Activated CD8-positive, alpha-beta memory T cell treated with anti-CD3 and anti-CD28 coated beads, Interleukin-2, amount 10 ng/mL, durations not matched to agents 7 days and 5 days (primary cell): Measurements from ENCODE around the gene LRRC8D. TPM values are rescaled to one million over a fixed set of nuclear protein-coding genes. Genes with fewer than 3 reads are reported as not detected.
"Not testable (repeated sequence)": the region's sequence is repeated elsewhere in the genome, so short reads cannot be mapped to it uniquely, and the experiment has no call there.

Experiments
- ATAC-seq: fragments of 150-1000 bp; cut with Tn5 transposase; one replicate; pipeline ENCODE4 v1.10.0; 2021; ENCODE audit warnings: moderate library complexity
- CTCF ChIA-PET: fragments of 350-600 bp; sonication (Branson Sonifier 250); formaldehyde crosslinking; loops from one replicate; lab custom pipeline; 2021; ENCODE audit warnings: antibody characterized with exemption; lab: Charles Lee
- DNase-seq: peaks from one replicate; pipeline ENCODE4 v3.0.0-alpha.2; 2020
- H3K27ac Mint-ChIP-seq: one replicate; pipeline ENCODE4 v1.8.0; 2021; ENCODE audit warnings: mild to moderate bottlenecking, mixed read lengths
- H3K27me3 Mint-ChIP-seq: one replicate; pipeline ENCODE4 v1.8.0; 2021; ENCODE audit warnings: mixed read lengths
- H3K36me3 Mint-ChIP-seq: one replicate; pipeline ENCODE4 v1.8.0; 2021; ENCODE audit warnings: mild to moderate bottlenecking, mixed read lengths
- H3K4me1 Mint-ChIP-seq: one replicate; pipeline ENCODE4 v1.8.0; 2021; ENCODE audit warnings: mixed read lengths
- H3K4me3 Mint-ChIP-seq: one replicate; pipeline ENCODE4 v1.8.0; 2021; ENCODE audit warnings: mild to moderate bottlenecking, moderate library complexity, mixed read lengths
- H3K9me3 Mint-ChIP-seq: one replicate; pipeline ENCODE4 v1.8.0; 2022; ENCODE audit warnings: low read depth, mixed read lengths
- total RNA-seq, 2 experiments: library from RNA; stranded (reverse); gene quantifications; one replicate each; pipeline ENCODE4 v1.2.3, GENCODE V29; 2021

Gene LRRC8D
- total RNA-seq, 2 experiments from 2014 or later, result 19.2 to 27.7 TPM

DNA sequence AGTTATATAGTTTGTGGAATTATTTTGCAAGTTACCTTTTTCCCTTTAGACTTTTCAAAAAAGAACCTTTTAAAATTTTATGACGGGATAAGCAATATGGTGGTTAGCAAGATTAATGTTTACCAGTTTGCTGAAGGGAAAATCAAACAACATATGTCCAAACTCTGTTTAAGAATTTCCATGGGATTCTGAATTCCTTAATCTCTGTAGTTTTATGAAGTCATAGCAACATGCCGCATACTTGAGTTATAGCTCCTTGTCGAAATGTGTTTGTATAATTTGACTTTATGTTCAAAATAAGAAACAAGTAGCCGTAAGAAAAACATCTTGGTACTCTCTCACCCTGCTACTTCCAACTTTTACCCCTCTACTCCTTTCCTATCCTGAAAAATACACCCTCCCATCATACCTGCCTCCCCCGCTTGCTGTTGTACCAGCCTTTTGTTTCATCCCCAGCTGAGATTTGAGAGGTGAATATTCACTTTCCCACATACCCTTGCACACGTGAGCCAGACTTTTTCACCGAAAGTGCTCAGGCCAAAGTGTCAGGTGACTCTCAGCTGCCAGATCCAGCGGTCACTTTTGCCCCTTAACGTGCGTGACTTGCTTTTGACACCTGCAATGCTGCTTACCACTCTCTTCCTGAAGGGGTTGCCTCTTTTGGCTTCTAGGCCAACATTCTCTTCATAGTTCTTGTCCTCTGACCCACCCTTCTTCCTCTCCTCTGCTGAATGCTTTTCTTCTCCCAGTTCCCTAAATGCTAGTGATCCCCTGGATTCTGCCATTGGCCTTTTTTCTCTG, 90.6 kb downstream of the LRRC8D start:
- Mint-ChIP-seq H3K27me3 (no peaks in the 10 kb centered on the region), H3K4me1 (peaks cover 31% of the 10 kb centered on the region), H3K36me3 (peaks cover 15% of the 10 kb centered on the region), H3K9me3 (no peaks in the 10 kb centered on the region), H3K4me3 (no peak overlapping the region), H3K27ac (no peak overlapping the region)
- ATAC-seq (no peak), DNase-seq (no peak)
- CTCF ChIA-PET, result no interaction called here

DNA sequence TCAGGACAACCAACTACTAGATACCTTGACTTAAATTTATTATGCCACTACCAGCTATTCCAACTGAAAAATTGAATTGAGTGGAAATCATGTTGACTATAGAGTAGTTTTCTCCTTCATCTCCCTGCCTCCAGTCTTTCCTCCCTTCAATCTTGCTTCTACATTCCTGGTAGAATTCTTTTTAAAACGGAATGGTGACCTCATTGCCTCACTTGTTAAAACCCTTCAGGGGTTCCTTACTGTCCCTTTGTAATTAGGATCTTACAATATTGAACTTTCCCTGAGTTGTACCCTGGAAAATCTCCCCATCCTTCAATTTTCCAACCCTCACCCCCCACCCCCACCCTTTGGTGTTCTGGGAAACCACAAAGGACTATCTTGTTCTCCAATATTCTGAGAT, 91.2 kb downstream of the LRRC8D start:
- DNase-seq (no peak), ATAC-seq (no peak)
- H3K4me3 Mint-ChIP-seq, result no peak overlapping the region
- no peaks in the 10 kb centered on the region for H3K27me3 Mint-ChIP-seq
- H3K9me3 Mint-ChIP-seq, result no peaks in the 10 kb centered on the region
- peaks cover 25% of the 10 kb centered on the region for H3K4me1 Mint-ChIP-seq
- no peak overlapping the region for H3K27ac Mint-ChIP-seq
- H3K36me3 Mint-ChIP-seq, result peaks cover 13% of the 10 kb centered on the region
- CTCF ChIA-PET, result no interaction called here

DNA sequence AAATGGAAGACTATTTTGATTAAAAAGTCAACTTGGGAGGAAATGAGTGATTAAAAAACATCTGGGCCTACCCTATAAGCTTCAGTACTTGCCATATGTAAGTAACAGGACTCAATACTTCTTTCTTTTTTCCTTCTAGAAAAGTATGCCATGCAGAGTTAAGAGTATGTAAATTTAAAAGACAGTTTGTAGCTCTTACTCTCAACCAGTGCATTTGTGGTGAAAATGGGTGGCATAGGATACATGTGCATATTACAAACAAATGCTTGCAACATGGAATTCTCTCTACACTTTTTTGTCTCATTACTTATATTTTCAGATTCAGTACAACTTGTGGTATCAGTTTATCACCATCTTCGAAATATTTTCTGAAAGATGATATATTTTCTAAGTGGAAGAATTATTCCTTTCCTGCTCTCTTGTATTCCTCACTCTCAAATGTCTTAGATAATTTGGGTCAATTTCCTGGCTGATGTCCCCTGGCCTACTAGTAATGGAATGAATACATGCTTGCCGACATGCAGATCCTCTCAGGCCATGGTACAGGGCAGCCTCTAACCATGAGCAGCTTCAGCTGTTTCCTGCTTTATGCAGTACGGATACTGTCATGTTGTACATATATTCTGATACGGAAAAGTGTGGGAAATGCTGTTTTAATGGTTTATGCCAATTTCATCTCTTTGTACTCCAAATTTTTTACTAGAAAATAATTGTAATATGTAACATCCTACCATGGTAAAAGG, 92.7 kb downstream of the LRRC8D start:
- no peak for ATAC-seq
- peaks cover 11% of the 10 kb centered on the region for H3K4me1 Mint-ChIP-seq

DNA sequence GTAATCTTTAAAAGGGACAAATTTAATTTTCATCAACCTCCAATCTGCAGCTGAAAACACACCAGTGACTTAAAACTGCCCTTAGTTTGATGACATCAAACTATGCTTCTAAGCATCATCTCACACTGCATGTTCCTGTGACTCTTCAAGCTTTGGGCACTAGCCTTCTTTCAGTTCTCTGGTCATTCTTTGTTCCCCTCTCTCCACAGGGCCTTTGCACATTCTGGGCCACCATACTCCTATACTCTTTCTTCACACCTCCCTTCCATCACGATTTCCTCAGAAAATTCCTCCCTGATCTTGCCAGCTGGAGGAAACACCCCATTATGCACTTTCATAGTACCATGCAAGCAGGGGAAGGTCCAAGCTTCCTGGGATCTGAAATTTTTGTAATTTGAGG, 96.5 kb downstream of the LRRC8D start:
- peaks cover 8% of the 10 kb centered on the region for H3K36me3 Mint-ChIP-seq
- no peaks in the 10 kb centered on the region for H3K27me3 Mint-ChIP-seq
- no peak for ATAC-seq
- DNase-seq, result no peak
- no peak overlapping the region for H3K27ac Mint-ChIP-seq
- H3K9me3 Mint-ChIP-seq, result no peaks in the 10 kb centered on the region
- CTCF ChIA-PET, result interaction anchor here (1.7 kb wide), 1 partner anchor 11 kb away, joined by 4 read pairs; no protein-coding TSS in a partner anchor
- H3K4me3 Mint-ChIP-seq, result no peak overlapping the region
- peaks cover 7% of the 10 kb centered on the region for H3K4me1 Mint-ChIP-seq

More for the DNA sequence above, 92.7 kb downstream of the LRRC8D start:
- Mint-ChIP-seq H3K27ac (no peak overlapping the region), H3K9me3 (no peaks in the 10 kb centered on the region), H3K36me3 (peaks cover 7% of the 10 kb centered on the region), H3K4me3 (no peak overlapping the region), H3K27me3 (no peaks in the 10 kb centered on the region)
- DNase-seq, result no peak
- CTCF ChIA-PET, result interaction anchor here (0.9 kb wide), 1 partner anchor 70 kb away, joined by 3 read pairs; no protein-coding TSS in a partner anchor

DNA sequence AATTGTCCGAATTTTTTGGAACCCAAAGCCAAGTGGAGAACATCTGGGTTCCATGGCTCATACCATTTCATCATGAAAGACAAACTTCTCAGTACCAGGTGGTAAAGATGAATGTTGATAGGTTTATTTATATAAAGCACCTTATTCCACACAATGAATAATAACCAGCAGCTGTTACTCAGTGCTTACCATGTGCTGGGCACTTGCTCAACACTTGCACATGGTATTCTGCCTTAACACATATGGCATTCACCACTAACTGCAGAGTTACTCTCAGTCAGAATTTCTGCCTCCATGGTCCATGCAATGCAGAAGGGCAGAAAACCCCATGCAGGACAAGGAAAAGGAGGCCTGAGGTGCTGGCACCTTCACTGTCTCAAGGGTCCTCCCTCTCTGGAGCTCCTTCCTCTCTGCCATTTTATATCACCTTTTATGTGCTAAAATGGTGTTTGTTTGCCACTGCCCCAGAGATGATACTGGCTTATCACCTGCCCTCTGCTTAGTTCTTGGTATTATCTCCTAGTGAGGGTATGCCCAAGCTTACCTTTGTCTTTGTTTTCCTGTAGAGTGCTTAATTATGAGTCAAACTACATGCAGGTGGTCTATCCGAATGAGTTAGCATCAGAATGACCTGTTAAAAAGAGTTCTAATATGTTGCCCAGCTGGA, 97.4 kb downstream of the LRRC8D start:
- H3K4me3 Mint-ChIP-seq, result no peak overlapping the region
- no peak overlapping the region for H3K27ac Mint-ChIP-seq
- no peak for DNase-seq
- peaks cover 3% of the 10 kb centered on the region for H3K4me1 Mint-ChIP-seq
- no peaks in the 10 kb centered on the region for H3K9me3 Mint-ChIP-seq
- H3K36me3 Mint-ChIP-seq, result peaks cover 10% of the 10 kb centered on the region
- CTCF ChIA-PET, result interaction anchor here (1.7 kb wide), 1 partner anchor 114 kb away, joined by 4 read pairs; no protein-coding TSS in a partner anchor
- no peak for ATAC-seq
- no peaks in the 10 kb centered on the region for H3K27me3 Mint-ChIP-seq

DNA sequence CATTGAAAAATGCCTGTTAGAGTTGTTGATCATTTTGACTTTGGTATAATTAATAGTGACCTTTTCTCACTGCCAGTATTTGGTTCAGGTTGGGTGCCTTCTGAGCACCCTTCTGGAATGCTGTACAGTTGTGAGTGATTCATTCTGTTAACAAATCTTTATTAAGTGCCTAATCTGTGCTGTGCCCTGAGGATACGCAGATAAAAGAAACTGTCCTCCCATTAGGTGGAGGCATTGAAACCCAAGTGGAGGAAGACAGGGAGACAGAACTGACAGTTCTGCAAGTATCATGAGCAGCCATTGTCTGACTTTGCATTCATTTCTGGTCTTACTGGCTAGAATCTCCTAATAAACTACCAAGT, 97.9 kb downstream of the LRRC8D start:
- Mint-ChIP-seq H3K27ac (no peak overlapping the region), H3K4me1 (peaks cover 3% of the 10 kb centered on the region), H3K27me3 (no peaks in the 10 kb centered on the region), H3K36me3 (peaks cover 14% of the 10 kb centered on the region), H3K9me3 (no peaks in the 10 kb centered on the region), H3K4me3 (no peak overlapping the region)
- no peak for ATAC-seq
- CTCF ChIA-PET, result interaction anchor here (1.7 kb wide), 1 partner anchor 114 kb away, joined by 4 read pairs; no protein-coding TSS in a partner anchor
- DNase-seq, result no peak

DNA sequence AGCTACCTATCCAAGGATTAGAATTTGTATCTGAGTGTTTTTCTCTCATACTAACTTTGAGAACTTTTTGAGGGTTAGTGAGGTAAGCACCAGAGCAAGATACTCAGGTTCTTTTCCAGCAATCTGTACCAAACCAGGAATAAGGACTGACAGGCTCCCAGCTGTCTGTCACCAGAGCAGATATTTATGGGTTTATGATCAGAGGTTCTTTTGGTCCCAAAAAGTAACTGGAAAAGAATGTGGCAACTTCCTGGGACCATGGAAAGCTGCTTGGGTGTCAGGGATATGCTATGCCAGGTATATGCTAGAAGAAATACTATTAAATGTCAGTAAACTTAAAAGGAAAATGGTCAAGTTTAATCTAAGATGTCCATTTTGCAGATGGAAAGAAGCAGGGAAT, 98.3 kb downstream of the LRRC8D start:
- Mint-ChIP-seq H3K27ac (no peak overlapping the region), H3K27me3 (no peaks in the 10 kb centered on the region), H3K9me3 (peaks cover 2% of the 10 kb centered on the region), H3K4me3 (no peak overlapping the region), H3K36me3 (peaks cover 18% of the 10 kb centered on the region), H3K4me1 (peaks cover 3% of the 10 kb centered on the region)
- ATAC-seq (no peak), DNase-seq (no peak)
- CTCF ChIA-PET, result interaction anchor here (1.4 to 1.7 kb wide), 2 partner anchors 13 to 114 kb away, joined by 3 to 4 read pairs; no protein-coding TSS in a partner anchor

DNA sequence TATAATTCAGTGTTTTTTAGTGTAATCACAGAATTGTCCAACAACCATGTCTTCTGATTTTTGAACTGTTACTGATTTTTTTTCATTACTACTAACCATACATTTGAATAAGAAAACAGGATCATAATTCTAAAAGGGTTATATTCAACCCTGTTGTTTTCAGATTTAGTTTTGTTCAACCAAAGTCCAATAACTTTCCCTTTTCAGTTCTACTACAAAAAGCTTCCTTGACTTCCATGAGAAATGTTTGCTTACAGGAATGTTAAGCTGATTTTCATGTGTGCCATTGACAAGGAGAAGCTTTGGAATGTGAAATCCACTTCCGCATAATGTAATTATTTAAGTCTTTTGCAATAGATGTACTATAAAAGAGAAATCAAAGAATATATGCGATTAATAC, 102.1 kb downstream of the LRRC8D start:
- no peaks in the 10 kb centered on the region for H3K27me3 Mint-ChIP-seq
- no peak overlapping the region for H3K4me3 Mint-ChIP-seq
- ATAC-seq, result no peak
- peaks cover 23% of the 10 kb centered on the region for H3K36me3 Mint-ChIP-seq
- no peak overlapping the region for H3K27ac Mint-ChIP-seq
- CTCF ChIA-PET, result no interaction called here
- H3K4me1 Mint-ChIP-seq, result peaks cover 3% of the 10 kb centered on the region
- DNase-seq, result no peak
- peaks cover 2% of the 10 kb centered on the region for H3K9me3 Mint-ChIP-seq

DNA sequence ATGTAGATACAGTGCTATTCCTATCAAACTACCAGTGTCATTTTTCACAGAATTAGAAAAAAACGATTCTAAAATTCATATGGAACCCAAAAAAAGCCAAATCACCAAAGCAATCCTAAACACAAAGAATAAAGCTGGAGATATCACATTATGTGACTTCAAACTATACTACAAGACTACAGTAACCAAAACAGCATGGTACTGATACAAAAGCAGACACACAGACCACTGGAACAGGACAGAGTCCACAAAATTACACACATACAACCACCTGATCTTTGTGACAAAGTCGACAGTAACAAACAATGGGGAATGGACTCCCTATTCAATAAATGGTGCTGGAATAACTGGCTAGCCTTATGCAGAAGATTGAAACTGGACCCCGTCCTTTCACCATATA, 102.7 kb downstream of the LRRC8D start:
- Mint-ChIP-seq H3K27me3 (no peaks in the 10 kb centered on the region), H3K27ac (no peak overlapping the region), H3K4me1 (peaks cover 3% of the 10 kb centered on the region), H3K4me3 (no peak overlapping the region), H3K9me3 (peaks cover 2% of the 10 kb centered on the region), H3K36me3 (peaks cover 26% of the 10 kb centered on the region)
- ATAC-seq (no peak), DNase-seq (no peak)
- CTCF ChIA-PET, result no interaction called here

DNA sequence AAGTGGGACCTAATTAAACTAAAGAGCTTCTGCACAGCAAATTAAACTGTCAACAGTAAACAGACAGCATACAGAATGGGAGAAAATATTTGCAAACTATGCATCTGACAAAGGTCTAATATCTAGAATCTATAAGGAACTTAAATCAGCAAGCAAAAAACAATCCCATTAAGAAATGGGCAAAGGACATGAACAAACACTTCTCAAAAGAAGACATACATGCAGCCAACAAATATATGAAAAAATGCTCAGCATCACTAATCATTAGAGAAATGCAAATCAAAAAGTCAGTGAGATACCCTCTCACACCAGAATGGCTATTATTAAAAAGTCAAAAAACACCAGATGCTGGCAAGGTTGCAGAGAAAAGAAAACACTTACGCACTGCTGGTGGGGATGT, 103.2 kb downstream of the LRRC8D start:
- ATAC-seq, H3K27me3 Mint-ChIP-seq, DNase-seq, H3K27ac Mint-ChIP-seq, H3K9me3 Mint-ChIP-seq, CTCF ChIA-PET, H3K4me1 Mint-ChIP-seq, H3K4me3 Mint-ChIP-seq: not testable (repeated sequence)
- H3K36me3 Mint-ChIP-seq, result peaks cover 29% of the 10 kb centered on the region

DNA sequence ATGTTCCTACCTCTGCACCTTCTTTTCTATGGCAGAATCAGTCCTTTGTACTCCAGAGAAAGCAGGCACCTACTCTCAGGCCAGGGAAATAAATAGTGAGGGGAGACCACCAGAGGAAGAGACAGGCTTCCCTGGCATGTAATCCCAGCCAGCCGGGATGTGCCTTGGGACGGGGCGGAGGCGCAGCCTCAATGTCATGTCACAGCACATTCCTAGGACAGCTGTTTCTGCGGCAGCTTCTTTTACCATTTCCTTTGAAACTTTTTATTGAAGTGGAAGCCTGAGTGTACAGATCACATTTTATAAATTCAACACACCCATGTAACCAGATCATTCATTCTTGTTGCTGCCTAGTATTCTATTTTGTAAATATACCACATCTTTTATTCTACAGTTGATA, 106.2 kb downstream of the LRRC8D start:
- H3K4me1 Mint-ChIP-seq, result no peaks in the 10 kb centered on the region
- no peak overlapping the region for H3K4me3 Mint-ChIP-seq
- no peak for ATAC-seq
- no peak for DNase-seq
- peaks cover 2% of the 10 kb centered on the region for H3K9me3 Mint-ChIP-seq
- CTCF ChIA-PET, result interaction anchor here (1.2 kb wide), 1 partner anchor 66 kb away, joined by 3 read pairs; no protein-coding TSS in a partner anchor
- peaks cover 37% of the 10 kb centered on the region for H3K36me3 Mint-ChIP-seq
- no peak overlapping the region for H3K27ac Mint-ChIP-seq
- no peaks in the 10 kb centered on the region for H3K27me3 Mint-ChIP-seq

DNA sequence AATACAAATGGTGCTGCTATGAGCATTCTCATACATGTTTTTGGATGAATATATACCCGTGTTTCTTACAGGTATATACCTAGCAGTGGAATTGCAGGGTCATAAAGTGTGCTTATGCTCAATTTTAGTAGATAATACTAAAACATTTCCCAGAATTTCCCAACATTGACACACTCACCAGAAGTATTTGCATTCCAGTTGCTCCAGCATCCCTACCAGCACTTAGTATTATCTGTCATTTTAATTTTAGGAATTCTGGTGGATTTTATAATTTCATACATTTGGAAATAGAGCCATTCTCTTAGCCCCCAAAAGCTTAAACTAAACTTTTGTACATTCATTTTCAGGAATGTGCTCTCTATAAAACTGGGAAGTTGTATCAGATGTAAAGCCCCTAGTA, 106.6 kb downstream of the LRRC8D start:
- Mint-ChIP-seq H3K4me1 (no peaks in the 10 kb centered on the region), H3K27ac (no peak overlapping the region), H3K27me3 (no peaks in the 10 kb centered on the region), H3K36me3 (peaks cover 37% of the 10 kb centered on the region), H3K9me3 (peaks cover 2% of the 10 kb centered on the region), H3K4me3 (no peak overlapping the region)
- ATAC-seq (no peak), DNase-seq (no peak)
- CTCF ChIA-PET, result interaction anchor here (1.2 kb wide), 1 partner anchor 66 kb away, joined by 3 read pairs; no protein-coding TSS in a partner anchor

DNA sequence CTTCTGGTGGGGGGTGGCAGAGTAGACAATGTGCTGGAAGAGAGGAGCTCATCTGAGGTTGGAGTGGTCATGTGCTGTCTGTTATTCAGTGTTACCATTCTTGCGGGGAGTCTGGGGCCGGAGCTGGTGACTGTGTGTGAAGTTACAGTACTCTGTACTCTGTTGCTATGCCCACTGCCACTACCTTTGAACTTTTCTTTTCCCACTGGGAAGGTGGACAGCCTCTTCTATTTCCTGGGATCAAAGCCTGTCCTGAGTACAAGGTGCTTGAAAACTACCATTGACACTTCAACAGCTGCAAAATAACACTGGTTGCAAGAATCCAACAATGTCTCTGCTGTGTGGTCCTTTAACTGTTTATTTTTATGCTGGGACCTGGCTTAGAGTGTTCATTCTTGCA, 107.7 kb downstream of the LRRC8D start:
- Mint-ChIP-seq H3K4me1 (no peaks in the 10 kb centered on the region), H3K27ac (no peak overlapping the region), H3K36me3 (peaks cover 40% of the 10 kb centered on the region), H3K9me3 (peaks cover 2% of the 10 kb centered on the region), H3K4me3 (no peak overlapping the region), H3K27me3 (no peaks in the 10 kb centered on the region)
- CTCF ChIA-PET, result no interaction called here
- ATAC-seq (no peak), DNase-seq (no peak)
